ENCODE results near the gene TAS1R3.

TAS1R3 gene

DNA sequence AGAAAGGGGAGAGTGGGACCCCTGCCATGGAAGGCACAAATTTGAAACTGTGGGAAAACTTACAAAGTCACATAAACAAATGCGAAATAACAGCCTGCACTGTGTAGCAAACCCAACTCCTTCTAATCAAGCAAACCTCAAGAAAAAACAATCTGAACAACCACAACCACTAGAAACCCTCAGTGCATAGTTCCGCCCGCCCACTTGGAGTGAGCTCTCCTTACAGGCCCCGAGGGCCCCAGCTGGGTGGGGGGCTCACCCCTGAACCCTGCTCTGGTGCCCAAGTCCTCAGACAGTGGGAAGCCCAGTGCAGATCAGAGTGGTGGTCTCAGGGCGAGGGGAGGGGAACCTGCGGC, 28.2 kb downstream of the TAS1R3 start:
- peaks cover 5 to 18% of the 10 kb centered on the region in 2 experiments for H3K36me3 ChIP-seq (ENCODE audit: control insufficient read depth in 1 of 2, insufficient read depth in 2 of 2, low read depth in 1 of 2, low read length in 2 of 2)
- peak overlapping the region; percentile 93 to 100 for H3K4ac ChIP-seq (ENCODE audit: low read depth in 1 of 2, low read length in 2 of 2)
- peak overlapping the region; percentile 98 for H3K27ac ChIP-seq (ENCODE audit: low read length, poor library complexity, severe bottlenecking)
- no peaks in the 10 kb centered on the region for H3K27me3 ChIP-seq (ENCODE audit: control insufficient read depth in 1 of 2, insufficient read depth in 1 of 2, low read length in 2 of 2)
- H2BK120ac ChIP-seq (ENCODE audit: low read depth, low read length): peak overlapping the region; percentile 100
- peaks cover 63% of the 10 kb centered on the region for H3K4me1 ChIP-seq (ENCODE audit: control insufficient read depth, insufficient read depth, low read depth, low read length)
- peak overlapping the region; percentile 100 for H4K91ac ChIP-seq (ENCODE audit: low read length)
- peak overlapping the region; percentile 97 for H3K9ac ChIP-seq (ENCODE audit: low read length)
- no peak overlapping the region for H2AFZ ChIP-seq (ENCODE audit: low read depth, low read length)
- no peaks in the 10 kb centered on the region for H3K79me1 ChIP-seq (replicated peaks; ENCODE audit: low read length, poor library complexity, severe bottlenecking)
- H3K4me3 ChIP-seq (ENCODE audit: insufficient read depth in 1 of 2, low read depth in 1 of 2, low read length in 2 of 2): peak overlapping the region in 1 of 2 experiments; percentile 93
- 36% methylated on average over 6 of the region's 6 CpGs for WGBS
- peak overlapping the region in 1 of 2 experiments; percentile 67 for H3K23ac ChIP-seq (ENCODE audit: low read length in 2 of 2)
- DNase-seq: peak; percentile 84
- H2BK15ac ChIP-seq (ENCODE audit: low read depth, poor library complexity, severe bottlenecking): peak overlapping the region; percentile 100
- H3K4me2 ChIP-seq (ENCODE audit: low read length, poor library complexity, severe bottlenecking): peak overlapping the region; percentile 48
- peak overlapping the region; percentile 55 for H2AK5ac ChIP-seq (ENCODE audit: low read length, severe bottlenecking)
- peak overlapping the region; percentile 99 for H3K18ac ChIP-seq (ENCODE audit: low read depth in 1 of 2, low read length in 2 of 2)
- peak overlapping the region; percentile 92 to 100 for H2BK12ac ChIP-seq (ENCODE audit: low read length in 2 of 2)
- H3K9me3 ChIP-seq (ENCODE audit: control insufficient read depth, low read length): no peaks in the 10 kb centered on the region
- H2BK5ac ChIP-seq (ENCODE audit: low read depth, low read length, poor library complexity, severe bottlenecking): peak overlapping the region; percentile 92
- H3K14ac ChIP-seq (ENCODE audit: low read length in 2 of 2): peak overlapping the region in 1 of 2 experiments; percentile 82
- H4K8ac ChIP-seq (ENCODE audit: low read length): peak overlapping the region; percentile 99

GRCh38 chr1:1359664-1360468, 28.8 kb downstream of the TAS1R3 start:
- H2BK120ac ChIP-seq (ENCODE audit: low read depth, low read length): peak overlapping the region; percentile 100
- H3K18ac ChIP-seq (ENCODE audit: low read depth in 1 of 2, low read length in 2 of 2): peak overlapping the region; percentile 95 to 99
- H3K27me3 ChIP-seq (ENCODE audit: control insufficient read depth in 1 of 2, insufficient read depth in 1 of 2, low read length in 2 of 2): no peaks in the 10 kb centered on the region
- peak overlapping the region; percentile 47 to 76 for H3K14ac ChIP-seq (ENCODE audit: low read length in 2 of 2)
- DNase-seq: peak; percentile 67
- peak overlapping the region; percentile 97 for H3K9ac ChIP-seq (ENCODE audit: low read length)
- H3K23ac ChIP-seq (ENCODE audit: low read length in 2 of 2): peak overlapping the region in 1 of 2 experiments; percentile 67
- peak overlapping the region; percentile 100 for H2BK15ac ChIP-seq (ENCODE audit: low read depth, poor library complexity, severe bottlenecking)
- no peaks in the 10 kb centered on the region for H3K9me3 ChIP-seq (ENCODE audit: control insufficient read depth, low read length)
- no peaks in the 10 kb centered on the region for H3K79me1 ChIP-seq (replicated peaks; ENCODE audit: low read length, poor library complexity, severe bottlenecking)
- peak overlapping the region; percentile 92 for H2BK5ac ChIP-seq (ENCODE audit: low read depth, low read length, poor library complexity, severe bottlenecking)
- H4K8ac ChIP-seq (ENCODE audit: low read length): peak overlapping the region; percentile 99
- peak overlapping the region; percentile 41 for H3K4me2 ChIP-seq (ENCODE audit: low read length, poor library complexity, severe bottlenecking)
- H2AK5ac ChIP-seq (ENCODE audit: low read length, severe bottlenecking): peak overlapping the region; percentile 99
- peak overlapping the region; percentile 93 to 100 for H3K4ac ChIP-seq (ENCODE audit: low read depth in 1 of 2, low read length in 2 of 2)
- H2AFZ ChIP-seq (ENCODE audit: low read depth, low read length): no peak overlapping the region
- peaks cover 0 to 12% of the 10 kb centered on the region in 2 experiments for H3K36me3 ChIP-seq (ENCODE audit: control insufficient read depth in 1 of 2, insufficient read depth in 2 of 2, low read depth in 1 of 2, low read length in 2 of 2)
- 52% methylated on average over 25 of the region's 28 CpGs for WGBS
- H3K4me1 ChIP-seq (ENCODE audit: control insufficient read depth, insufficient read depth, low read depth, low read length): peaks cover 57% of the 10 kb centered on the region
- peak overlapping the region; percentile 100 for H4K91ac ChIP-seq (ENCODE audit: low read length)
- peak overlapping the region; percentile 92 to 100 for H2BK12ac ChIP-seq (ENCODE audit: low read length in 2 of 2)
- H3K4me3 ChIP-seq (ENCODE audit: insufficient read depth in 1 of 2, low read depth in 1 of 2, low read length in 2 of 2): peak overlapping the region in 1 of 2 experiments; percentile 93
- peak overlapping the region; percentile 98 for H3K27ac ChIP-seq (ENCODE audit: low read length, poor library complexity, severe bottlenecking)

- Histone ChIP-seq H3K27me3 (ENCODE audit: control insufficient read depth in 1 of 2, insufficient read depth in 1 of 2, low read length in 2 of 2) (no peaks in the 10 kb centered on the region), H3K4me2 (ENCODE audit: low read length, poor library complexity, severe bottlenecking) (peak overlapping the region; percentile 39), H3K9ac (ENCODE audit: low read length) (peak overlapping the region; percentile 97), H3K4ac (ENCODE audit: low read depth in 1 of 2, low read length in 2 of 2) (peak overlapping the region; percentile 5 to 61), H2BK120ac (ENCODE audit: low read depth, low read length) (peak overlapping the region; percentile 100), H4K91ac (ENCODE audit: low read length) (peak overlapping the region; percentile 99), H3K18ac (ENCODE audit: low read depth in 1 of 2, low read length in 2 of 2) (peak overlapping the region; percentile 95 to 99), H4K8ac (ENCODE audit: low read length) (peak overlapping the region; percentile 69), H3K14ac (ENCODE audit: low read length in 2 of 2) (peak overlapping the region in 1 of 2 experiments; percentile 64), H3K23ac (ENCODE audit: low read length in 2 of 2) (no peak overlapping the region), H2AFZ (ENCODE audit: low read depth, low read length) (no peak overlapping the region), H3K4me3 (ENCODE audit: insufficient read depth in 1 of 2, low read depth in 1 of 2, low read length in 2 of 2) (peak overlapping the region in 1 of 2 experiments; percentile 62), H2BK15ac (ENCODE audit: low read depth, poor library complexity, severe bottlenecking) (peak overlapping the region; percentile 100), H3K79me1 (replicated peaks; ENCODE audit: low read length, poor library complexity, severe bottlenecking) (no peaks in the 10 kb centered on the region), H2AK5ac (ENCODE audit: low read length, severe bottlenecking) (peak overlapping the region; percentile 89), H3K27ac (ENCODE audit: low read length, poor library complexity, severe bottlenecking) (peak overlapping the region; percentile 98), H2BK5ac (ENCODE audit: low read depth, low read length, poor library complexity, severe bottlenecking) (peak overlapping the region; percentile 92), H3K9me3 (ENCODE audit: control insufficient read depth, low read length) (no peaks in the 10 kb centered on the region), H2BK12ac (ENCODE audit: low read length in 2 of 2) (peak overlapping the region; percentile 92 to 100), H3K36me3 (ENCODE audit: control insufficient read depth in 1 of 2, insufficient read depth in 2 of 2, low read depth in 1 of 2, low read length in 2 of 2) (peaks cover 0 to 4% of the 10 kb centered on the region in 2 experiments), H3K4me1 (ENCODE audit: control insufficient read depth, insufficient read depth, low read depth, low read length) (peaks cover 50% of the 10 kb centered on the region)
- 54% methylated on average over 20 of the region's 20 CpGs for WGBS
- DNase-seq: peak; percentile 94
Measured at GRCh38 chr1:1360506-1361169, 29.6 kb downstream of the TAS1R3 start.

All from mesenchymal stem cell (in vitro differentiated cells and primary cell).